K562 (cell line): ENCODE results near the gene HEMK1. TPM values are rescaled to one million over a fixed set of nuclear protein-coding genes. Genes with fewer than 3 reads are reported as not detected.

Experiments used
- BRD4 ChIP-seq: fragments of 200-600 bp; sonication (generic); IDR thresholded peaks from 2 replicates; pipeline ENCODE4 v1.6.1; 2017; ENCODE audit warnings: inconsistent platforms
- CEBPB ChIP-seq: fragments of 450-650 bp; IDR thresholded peaks from 2 replicates; pipeline ENCODE4 v1.6.1; 2016; ENCODE audit warnings: missing genetic modification characterization, missing compliant biosample characterization
- polyA plus RNA-seq, 8 experiments: library from polyadenylated mRNA; depleted of rRNA in 4 of 8; stranded (reverse) in 5 of 8; unstranded in 3 of 8; fragments of >200 nt; fragmentation: Nextera tagmentation in 2 of 8; fragmentation: Illumina TruSeq in 1 of 8; extraction: Ambion mirVana in 2 of 8; extraction: Trizol in 1 of 8; gene quantifications; 2 replicates each; pipeline versions ENCODE4 v1.2.1 to v1.2.3, GENCODE V29; 2011 to 2014; ENCODE audit warnings: inconsistent platforms in 1 of 8, missing spikeins in 1 of 8
- total RNA-seq, 7 experiments: library from RNA; depleted of rRNA in 6 of 7; stranded (reverse); fragments of >200 nt in 6 of 7; fragmentation: Illumina TruSeq in 2 of 7; extraction: Trizol in 2 of 7; gene quantifications; 2 replicates each; pipeline versions ENCODE4 v1.2.1 to v1.2.3, GENCODE V29; 2011 to 2021; ENCODE audit warnings: low replicate concordance in 1 of 7
- TF ChIP-seq, protein P1 (sequence below): fragments of 450-650 bp; IDR thresholded peaks from 2 replicates; pipeline ENCODE4 v1.6.1; 2017; ENCODE audit warnings: antibody characterized with exemption, mild to moderate bottlenecking
- TF ChIP-seq, protein P2 (sequence below): fragments of 450-650 bp; formaldehyde crosslinking; IDR thresholded peaks from 2 replicates; pipeline ENCODE4 v1.4.0; 2020; ENCODE audit warnings: mild to moderate bottlenecking, mixed read lengths

HEMK1 gene
- total and polyA plus RNA-seq, 9 of the 15 experiments (the other 6 are each of a cell fraction or from before 2014, with no cell fraction given), result 2.0 to 16.8 (median 11.4) TPM

DNA sequence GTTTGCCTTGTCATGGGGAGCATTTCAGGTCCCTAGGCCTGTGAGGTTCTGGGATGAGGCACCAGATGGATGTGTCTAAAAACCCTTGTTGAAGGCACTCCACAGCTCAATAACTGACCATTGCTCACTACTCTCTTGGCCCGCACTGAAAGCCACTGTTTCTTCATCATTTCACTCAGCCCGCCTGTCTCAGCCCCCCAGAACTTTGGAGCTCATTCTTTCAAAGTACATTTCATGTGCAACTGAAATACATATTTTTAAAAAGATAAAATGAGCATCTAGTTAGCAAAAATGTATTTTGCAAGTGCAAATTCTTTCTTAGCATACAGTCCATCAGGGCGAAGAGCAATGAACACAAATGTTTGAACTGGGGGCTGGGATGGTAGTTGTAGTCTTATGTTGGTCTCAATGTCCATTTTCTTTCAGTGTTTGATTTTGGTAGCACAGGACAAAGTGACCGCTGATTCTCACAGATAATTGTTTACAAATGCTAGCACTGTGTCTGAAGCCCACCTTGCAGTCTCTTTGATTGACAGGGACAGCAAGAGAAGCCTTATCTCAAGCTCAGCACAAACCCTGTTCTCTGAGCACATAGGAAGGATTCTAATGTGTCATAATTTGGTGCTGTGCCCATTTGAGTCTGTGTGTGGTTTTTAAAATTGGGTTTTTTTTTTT is 19.6 kb downstream of the HEMK1 start (continued):
- TF ChIP-seq, protein P1, sequence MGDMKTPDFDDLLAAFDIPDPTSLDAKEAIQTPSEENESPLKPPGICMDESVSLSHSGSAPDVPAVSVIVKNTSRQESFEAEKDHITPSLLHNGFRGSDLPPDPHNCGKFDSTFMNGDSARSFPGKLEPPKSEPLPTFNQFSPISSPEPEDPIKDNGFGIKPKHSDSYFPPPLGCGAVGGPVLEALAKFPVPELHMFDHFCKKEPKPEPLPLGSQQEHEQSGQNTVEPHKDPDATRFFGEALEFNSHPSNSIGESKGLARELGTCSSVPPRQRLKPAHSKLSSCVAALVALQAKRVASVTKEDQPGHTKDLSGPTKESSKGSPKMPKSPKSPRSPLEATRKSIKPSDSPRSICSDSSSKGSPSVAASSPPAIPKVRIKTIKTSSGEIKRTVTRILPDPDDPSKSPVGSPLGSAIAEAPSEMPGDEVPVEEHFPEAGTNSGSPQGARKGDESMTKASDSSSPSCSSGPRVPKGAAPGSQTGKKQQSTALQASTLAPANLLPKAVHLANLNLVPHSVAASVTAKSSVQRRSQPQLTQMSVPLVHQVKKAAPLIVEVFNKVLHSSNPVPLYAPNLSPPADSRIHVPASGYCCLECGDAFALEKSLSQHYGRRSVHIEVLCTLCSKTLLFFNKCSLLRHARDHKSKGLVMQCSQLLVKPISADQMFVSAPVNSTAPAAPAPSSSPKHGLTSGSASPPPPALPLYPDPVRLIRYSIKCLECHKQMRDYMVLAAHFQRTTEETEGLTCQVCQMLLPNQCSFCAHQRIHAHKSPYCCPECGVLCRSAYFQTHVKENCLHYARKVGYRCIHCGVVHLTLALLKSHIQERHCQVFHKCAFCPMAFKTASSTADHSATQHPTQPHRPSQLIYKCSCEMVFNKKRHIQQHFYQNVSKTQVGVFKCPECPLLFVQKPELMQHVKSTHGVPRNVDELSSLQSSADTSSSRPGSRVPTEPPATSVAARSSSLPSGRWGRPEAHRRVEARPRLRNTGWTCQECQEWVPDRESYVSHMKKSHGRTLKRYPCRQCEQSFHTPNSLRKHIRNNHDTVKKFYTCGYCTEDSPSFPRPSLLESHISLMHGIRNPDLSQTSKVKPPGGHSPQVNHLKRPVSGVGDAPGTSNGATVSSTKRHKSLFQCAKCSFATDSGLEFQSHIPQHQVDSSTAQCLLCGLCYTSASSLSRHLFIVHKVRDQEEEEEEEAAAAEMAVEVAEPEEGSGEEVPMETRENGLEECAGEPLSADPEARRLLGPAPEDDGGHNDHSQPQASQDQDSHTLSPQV, result no peak
- no peak for TF ChIP-seq CEBPB
- TF ChIP-seq BRD4, result no peak
- TF ChIP-seq, protein P2, sequence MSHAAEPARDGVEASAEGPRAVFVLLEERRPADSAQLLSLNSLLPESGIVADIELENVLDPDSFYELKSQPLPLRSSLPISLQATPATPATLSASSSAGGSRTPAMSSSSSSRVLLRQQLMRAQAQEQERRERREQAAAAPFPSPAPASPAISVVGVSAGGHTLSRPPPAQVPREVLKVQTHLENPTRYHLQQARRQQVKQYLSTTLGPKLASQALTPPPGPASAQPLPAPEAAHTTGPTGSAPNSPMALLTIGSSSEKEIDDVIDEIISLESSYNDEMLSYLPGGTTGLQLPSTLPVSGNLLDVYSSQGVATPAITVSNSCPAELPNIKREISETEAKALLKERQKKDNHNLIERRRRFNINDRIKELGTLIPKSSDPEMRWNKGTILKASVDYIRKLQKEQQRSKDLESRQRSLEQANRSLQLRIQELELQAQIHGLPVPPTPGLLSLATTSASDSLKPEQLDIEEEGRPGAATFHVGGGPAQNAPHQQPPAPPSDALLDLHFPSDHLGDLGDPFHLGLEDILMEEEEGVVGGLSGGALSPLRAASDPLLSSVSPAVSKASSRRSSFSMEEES (CRISPR knock-in tag), result no peak
- TF ChIP-seq, all 486 proteins: peak for 9
